GM12873 (cell line): Measurements from ENCODE around the gene PPP1R14C.

Source experiments
- TF ChIP-seq, protein P1 (sequence below): IDR thresholded peaks from 2 replicates; pipeline ENCODE4 v1.5.1; 2012; ENCODE audit warnings: low read depth, mild to moderate bottlenecking, moderate library complexity, low read length, control low read depth; ENCODE audit not compliant: insufficient read depth; ENCODE audit errors: missing control alignments

The PPP1R14C gene

DNA sequence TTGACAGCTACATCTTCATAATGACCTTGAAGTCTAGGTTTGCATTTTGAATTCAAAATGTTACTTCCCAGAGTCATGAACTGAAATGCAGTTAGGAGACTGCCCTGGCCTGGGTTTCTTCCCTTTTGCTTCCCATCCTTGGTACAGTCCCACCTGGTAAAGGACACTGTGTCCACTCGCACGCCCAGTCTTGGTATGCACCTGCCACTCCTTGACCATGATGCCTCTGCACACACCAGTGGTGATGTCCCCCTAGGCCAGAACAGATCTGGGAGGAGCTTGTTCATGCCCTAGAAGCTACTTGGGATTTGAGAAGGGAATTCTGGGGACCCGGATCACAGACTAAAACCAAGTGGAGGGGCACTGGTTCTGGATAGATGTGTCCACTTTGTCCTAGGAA is 3.6 kb downstream of the PPP1R14C start:
- TF ChIP-seq, protein P1, sequence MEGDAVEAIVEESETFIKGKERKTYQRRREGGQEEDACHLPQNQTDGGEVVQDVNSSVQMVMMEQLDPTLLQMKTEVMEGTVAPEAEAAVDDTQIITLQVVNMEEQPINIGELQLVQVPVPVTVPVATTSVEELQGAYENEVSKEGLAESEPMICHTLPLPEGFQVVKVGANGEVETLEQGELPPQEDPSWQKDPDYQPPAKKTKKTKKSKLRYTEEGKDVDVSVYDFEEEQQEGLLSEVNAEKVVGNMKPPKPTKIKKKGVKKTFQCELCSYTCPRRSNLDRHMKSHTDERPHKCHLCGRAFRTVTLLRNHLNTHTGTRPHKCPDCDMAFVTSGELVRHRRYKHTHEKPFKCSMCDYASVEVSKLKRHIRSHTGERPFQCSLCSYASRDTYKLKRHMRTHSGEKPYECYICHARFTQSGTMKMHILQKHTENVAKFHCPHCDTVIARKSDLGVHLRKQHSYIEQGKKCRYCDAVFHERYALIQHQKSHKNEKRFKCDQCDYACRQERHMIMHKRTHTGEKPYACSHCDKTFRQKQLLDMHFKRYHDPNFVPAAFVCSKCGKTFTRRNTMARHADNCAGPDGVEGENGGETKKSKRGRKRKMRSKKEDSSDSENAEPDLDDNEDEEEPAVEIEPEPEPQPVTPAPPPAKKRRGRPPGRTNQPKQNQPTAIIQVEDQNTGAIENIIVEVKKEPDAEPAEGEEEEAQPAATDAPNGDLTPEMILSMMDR: no peak

DNA sequence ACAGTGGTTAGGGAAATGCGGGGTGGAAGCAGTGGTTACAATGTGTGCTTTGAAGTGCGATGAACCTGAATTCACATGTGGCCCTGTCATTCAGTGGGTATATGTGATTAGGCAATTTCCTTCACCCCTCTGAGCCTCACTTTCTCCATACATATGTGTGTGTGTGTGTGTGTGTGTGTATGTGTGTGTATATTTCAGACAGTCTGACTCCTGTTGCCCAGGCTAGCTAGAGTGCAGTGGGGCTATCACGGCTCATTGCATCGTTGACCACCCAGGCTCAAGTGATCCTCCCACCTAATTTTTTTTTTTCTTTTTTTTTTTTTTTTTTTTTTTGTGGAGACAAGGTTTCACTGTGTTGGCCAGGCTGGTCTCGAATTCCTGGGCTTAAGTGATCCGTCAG is 6.3 kb downstream of the PPP1R14C start:
- TF ChIP-seq, protein P1: no peak

DNA sequence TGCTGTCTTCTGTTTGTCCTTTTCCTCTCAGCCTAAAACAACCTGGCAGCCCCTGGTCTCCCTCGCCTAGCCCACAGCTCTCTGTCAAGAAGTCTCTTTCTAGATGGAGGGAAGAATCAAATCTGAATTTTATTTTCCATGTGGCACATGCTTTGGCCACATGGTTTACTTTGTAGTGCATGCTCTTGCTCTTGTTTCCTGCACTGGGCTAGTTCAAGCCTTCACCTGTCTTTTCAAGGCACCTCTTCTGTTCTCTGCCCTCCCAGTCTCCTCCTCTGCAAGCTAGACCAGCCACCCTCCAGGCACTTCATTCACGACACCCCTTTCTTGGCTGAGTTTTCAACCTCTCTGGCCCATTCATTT is 7.6 kb downstream of the PPP1R14C start:
- TF ChIP-seq, protein P1: no peak

DNA sequence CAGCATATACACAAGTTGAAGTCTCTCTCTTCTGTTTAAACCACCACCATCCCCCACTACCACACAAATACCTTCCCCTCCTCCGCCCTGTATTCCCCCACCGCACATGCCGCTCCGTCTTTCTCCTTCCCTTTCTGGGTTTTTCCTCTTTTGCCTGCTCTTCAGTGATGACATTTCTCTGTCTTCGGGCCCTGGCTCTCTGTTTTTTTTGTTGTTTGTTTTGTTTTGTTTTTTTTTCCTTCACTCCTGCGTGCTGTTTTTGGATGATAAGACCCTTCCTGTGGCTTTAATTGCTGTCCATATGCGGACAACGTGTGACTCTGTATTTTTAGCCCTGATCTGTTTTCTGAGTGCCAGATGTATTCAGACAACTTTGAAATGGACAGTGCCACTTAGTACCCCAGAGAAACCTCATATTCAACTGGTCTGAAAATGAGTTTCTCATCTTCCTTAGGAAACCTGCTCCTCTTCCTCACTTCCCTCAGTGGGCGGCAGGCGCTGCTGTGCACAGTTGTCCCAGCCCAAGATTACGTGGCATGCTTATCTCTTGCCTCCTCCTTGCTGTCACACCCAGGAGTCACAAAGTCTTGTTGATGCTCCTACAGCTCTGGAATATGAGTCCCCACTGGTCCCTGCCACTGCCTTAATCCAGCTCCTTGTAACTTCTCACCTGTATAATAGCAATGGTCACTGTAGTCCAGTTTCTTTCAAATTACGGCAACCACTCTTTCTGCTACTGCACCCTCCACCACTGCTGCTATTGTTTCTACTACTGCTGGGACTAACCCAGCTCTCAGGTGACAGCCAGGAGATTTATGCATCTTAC is 8.2 kb downstream of the PPP1R14C start:
- TF ChIP-seq, protein P1: no peak

DNA sequence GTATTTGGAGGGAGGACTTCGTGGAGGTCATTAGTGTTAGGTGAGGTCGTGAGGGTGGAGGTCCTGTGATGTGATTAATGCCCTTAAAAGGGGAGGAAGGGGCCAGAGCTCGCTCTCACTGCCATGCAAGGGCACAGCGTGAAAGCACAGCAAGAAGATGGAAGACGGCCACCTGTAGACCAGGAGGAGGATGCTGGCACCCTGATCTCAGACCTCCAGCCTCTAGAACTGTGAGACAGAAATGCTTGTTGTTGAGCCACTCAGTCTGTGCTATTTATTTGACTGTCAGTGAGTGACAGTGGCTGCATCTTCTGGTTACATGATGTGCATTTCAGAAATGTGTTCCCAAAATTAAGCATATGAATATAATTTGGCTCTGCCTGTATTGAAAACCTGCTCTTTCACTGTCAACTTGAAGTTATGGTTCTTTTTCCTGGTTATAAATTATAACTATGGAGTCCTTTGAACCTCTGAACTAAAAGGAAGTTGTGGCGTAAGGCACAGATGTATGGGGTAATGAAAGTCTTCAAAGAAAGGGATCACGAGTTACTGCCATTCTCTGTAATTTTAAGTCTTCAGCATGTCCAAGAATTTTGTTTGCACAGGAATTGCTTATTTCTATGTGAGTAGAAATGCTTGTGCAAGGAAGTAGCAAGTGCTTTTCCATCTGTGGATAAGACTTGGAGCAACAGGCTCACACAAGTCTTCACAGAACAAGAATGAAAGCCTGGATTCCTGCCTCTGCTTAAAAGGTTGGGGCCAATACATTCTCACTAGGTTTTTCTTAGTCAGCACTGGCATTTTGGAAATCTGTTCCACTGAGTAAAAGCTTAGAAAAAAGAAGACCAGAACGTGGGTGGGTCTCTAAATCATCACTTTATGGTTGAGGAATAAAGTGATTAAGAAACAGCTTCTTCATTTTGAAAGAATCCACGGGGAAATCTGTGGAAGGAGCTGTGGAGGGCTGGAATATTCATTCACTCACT is 10.3 kb downstream of the PPP1R14C start:
- TF ChIP-seq, protein P1: no peak

DNA sequence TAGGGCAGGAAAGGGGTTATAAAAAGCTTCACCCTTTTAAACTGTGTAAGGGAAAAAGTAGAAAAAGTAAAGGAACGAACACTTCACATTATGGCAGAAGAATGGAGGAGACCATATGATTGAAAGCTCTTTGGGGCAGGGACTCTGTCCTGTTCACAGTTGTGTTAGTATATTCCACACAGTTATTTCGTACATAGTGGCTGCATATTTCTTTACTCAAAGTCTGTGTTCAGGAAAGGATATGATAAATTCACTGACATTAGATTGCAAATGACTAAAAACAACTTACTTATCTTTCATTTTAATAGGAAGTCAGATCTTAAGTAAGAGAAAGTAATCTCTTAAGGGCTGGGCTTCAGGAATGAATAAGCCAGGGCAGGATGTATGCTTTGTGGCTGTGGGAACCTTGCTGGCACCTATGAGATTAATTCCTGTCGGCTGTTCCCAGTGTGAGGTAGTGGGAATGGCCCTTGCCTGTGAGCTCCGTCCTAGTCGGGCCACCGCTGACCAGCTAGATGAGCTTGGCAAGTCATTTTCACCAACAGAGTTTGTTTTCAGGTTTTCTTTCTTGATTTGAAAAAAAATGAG is 11.2 kb downstream of the PPP1R14C start:
- TF ChIP-seq, protein P1: no peak

DNA sequence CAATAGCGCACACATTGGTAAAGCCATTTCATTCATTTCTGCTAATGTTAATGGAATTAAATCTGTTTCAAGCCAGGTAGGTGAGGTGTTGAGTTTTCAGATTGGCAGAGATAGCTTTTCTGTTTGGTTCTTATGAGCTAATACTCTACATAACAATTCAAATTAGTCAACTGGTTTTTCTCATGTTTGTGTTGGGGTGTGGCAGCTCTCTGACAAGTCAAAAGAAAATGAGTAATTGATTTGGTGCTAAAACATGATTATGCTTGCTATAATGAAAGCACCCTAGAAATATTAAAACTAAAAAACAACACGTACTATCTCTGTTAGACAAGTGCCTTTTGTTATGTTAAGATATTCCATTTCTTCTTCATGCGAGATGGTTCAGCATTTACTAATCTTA is 13.6 kb downstream of the PPP1R14C start:
- TF ChIP-seq, protein P1: no peak
